Measurements from ENCODE around the gene EPB41. TPM values are rescaled to one million over a fixed set of nuclear protein-coding genes. Genes with fewer than 3 reads are reported as not detected.
A peak's percentile ranks its signal among the peaks of the same experiment; 100 is the strongest.
"Not testable (repeated sequence)": the region's sequence is repeated elsewhere in the genome, so short reads cannot be mapped to it uniquely, and the experiment has no call there.

Gene EPB41
- polyA plus RNA-seq, 3 donors from 2014 or later, result 39.7 to 88.9 (median 59.4) TPM

GRCh38 chr1:29077155-29077554, 162.8 kb downstream of the EPB41 start:
- no peak for DNase-seq
- H3K36me3 Mint-ChIP-seq, result peaks cover 0 to 14% (median 0%) of the 10 kb centered on the region in 3 donors
- H3K27ac Mint-ChIP-seq, result no peak overlapping the region
- peaks cover 0 to 3% (median 0%) of the 10 kb centered on the region in 3 donors for H3K27me3 Mint-ChIP-seq (ENCODE audit: low read depth in 3 of 3)
- peaks cover 0 to 3% (median 0%) of the 10 kb centered on the region in 6 donors for H3K9me3 Mint-ChIP-seq
- no peak overlapping the region for H3K4me3 Mint-ChIP-seq
- peaks cover 0 to 5% of the 10 kb centered on the region in 2 donors for H3K4me1 Mint-ChIP-seq

DNA sequence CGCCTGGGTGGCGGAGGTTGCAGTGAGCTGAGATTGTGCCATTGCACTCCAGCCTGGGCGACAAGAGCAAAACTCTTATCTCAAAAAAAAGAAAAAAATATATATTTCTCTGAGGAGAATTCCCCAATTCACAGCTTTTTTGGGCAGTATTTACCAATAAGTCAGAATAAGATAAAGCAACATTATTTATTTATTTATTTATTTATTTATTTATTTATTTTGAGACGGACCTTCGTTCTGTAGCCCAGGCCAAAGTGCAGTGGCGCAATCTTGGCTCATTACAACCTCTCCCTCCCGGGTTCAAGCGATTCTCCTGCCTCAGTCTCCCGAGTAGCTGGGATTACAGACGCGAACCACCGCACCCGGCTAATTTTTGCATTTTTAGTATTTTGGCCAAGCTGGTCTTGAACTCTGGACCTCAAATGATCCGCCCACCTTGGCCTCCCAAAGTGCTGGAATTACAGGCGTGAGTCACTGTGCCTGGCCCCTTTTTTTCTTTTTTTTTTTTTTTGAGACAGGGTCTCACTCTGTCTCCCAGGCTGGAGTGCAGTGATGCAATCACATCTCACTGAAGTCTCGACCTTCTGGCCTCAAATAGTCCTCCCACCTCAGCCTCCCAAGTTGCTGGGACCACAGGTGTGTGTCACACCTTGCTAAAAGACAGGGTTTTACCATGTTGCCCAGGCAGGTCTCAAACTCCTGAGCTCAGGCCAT, 165.7 kb downstream of the EPB41 start:
- not testable (repeated sequence) for DNase-seq; H3K9me3 Mint-ChIP-seq; H3K36me3 Mint-ChIP-seq; H3K27me3 Mint-ChIP-seq (ENCODE audit: low read depth in 3 of 3); H3K4me3 Mint-ChIP-seq; H3K27ac Mint-ChIP-seq
- H3K4me1 Mint-ChIP-seq, result peaks cover 0 to 12% of the 10 kb centered on the region in 2 donors

DNA sequence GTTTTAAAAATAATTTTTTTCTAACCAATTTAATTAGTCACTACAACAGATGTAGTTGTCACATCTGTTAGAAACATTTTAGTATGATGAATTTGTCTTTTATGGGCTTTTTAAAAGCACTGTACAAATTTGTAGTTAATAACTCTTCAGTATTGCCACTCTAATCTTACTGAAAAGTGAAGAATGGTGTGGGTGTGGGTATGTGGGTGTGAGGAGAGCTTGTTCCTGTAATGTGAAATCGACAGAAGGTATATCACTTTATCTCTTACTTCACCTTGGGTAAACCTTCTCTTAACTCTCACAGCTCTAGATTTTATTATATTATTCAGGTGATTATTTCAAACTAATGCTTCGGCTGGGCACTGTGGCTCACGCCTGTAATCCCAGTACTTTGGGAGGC, 166.8 kb downstream of the EPB41 start:
- Mint-ChIP-seq H3K9me3 (no peaks in the 10 kb centered on the region), H3K27ac (peak overlapping the region in 2 of 6 donors; percentile 53 to 62)

DNA sequence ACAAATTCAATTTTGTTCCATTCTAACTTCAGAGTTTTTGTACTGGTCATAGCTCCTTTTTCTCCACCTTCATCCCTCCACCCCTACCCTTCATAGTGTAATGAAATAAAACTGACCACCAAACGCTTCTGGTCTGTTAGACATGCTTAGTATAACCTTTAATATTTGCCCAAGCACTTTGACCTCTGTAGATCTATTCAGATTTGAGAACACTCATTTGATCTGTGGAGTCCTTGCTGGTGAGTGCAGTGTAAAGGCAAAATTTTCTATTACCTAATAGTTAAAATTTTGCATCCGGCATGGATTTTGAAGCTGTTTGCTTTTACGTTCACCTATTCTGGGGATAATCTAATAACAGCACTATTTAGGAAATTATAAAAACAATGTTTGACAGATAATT, 168.2 kb downstream of the EPB41 start:
- Mint-ChIP-seq H3K36me3 (no peaks in the 10 kb centered on the region), H3K4me1 (peaks cover 0 to 12% of the 10 kb centered on the region in 2 donors), H3K27ac (no peak overlapping the region), H3K9me3 (no peaks in the 10 kb centered on the region), H3K4me3 (no peak overlapping the region), H3K27me3 (ENCODE audit: low read depth in 3 of 3) (peaks cover 0 to 5% (median 0%) of the 10 kb centered on the region in 3 donors)
- DNase-seq, result no peak

More for the DNA sequence above, 166.8 kb downstream of the EPB41 start:
- H3K4me1 Mint-ChIP-seq, result peaks cover 0 to 12% of the 10 kb centered on the region in 2 donors
- no peak overlapping the region for H3K4me3 Mint-ChIP-seq
- DNase-seq, result no peak
- H3K27me3 Mint-ChIP-seq (ENCODE audit: low read depth in 3 of 3), result peaks cover 0 to 3% (median 0%) of the 10 kb centered on the region in 3 donors
- H3K36me3 Mint-ChIP-seq, result peaks cover 0 to 3% (median 0%) of the 10 kb centered on the region in 3 donors

- Mint-ChIP-seq H3K4me1 (peaks cover 0 to 12% of the 10 kb centered on the region in 2 donors), H3K36me3 (no peaks in the 10 kb centered on the region), H3K9me3 (no peaks in the 10 kb centered on the region), H3K27ac (peak overlapping the region in 3 of 6 donors; percentile 4 to 55 (median 8)), H3K4me3 (no peak overlapping the region), H3K27me3 (ENCODE audit: low read depth in 3 of 3) (peaks cover 0 to 5% (median 0%) of the 10 kb centered on the region in 3 donors)
- DNase-seq, result no peak
Measured at GRCh38 chr1:29083317-29084195, 169.2 kb downstream of the EPB41 start.

- H3K36me3 Mint-ChIP-seq, result no peaks in the 10 kb centered on the region
- peaks cover 0 to 12% of the 10 kb centered on the region in 2 donors for H3K4me1 Mint-ChIP-seq
- no peak overlapping the region for H3K4me3 Mint-ChIP-seq
- no peak for DNase-seq
- H3K27me3 Mint-ChIP-seq (ENCODE audit: low read depth in 3 of 3), result peaks cover 0 to 5% (median 0%) of the 10 kb centered on the region in 3 donors
- H3K9me3 Mint-ChIP-seq, result no peaks in the 10 kb centered on the region
- H3K27ac Mint-ChIP-seq, result peak overlapping the region in 4 of 6 donors; percentile 4 to 55 (median 20)
Measured at GRCh38 chr1:29084196-29084521, 169.8 kb downstream of the EPB41 start.

DNA sequence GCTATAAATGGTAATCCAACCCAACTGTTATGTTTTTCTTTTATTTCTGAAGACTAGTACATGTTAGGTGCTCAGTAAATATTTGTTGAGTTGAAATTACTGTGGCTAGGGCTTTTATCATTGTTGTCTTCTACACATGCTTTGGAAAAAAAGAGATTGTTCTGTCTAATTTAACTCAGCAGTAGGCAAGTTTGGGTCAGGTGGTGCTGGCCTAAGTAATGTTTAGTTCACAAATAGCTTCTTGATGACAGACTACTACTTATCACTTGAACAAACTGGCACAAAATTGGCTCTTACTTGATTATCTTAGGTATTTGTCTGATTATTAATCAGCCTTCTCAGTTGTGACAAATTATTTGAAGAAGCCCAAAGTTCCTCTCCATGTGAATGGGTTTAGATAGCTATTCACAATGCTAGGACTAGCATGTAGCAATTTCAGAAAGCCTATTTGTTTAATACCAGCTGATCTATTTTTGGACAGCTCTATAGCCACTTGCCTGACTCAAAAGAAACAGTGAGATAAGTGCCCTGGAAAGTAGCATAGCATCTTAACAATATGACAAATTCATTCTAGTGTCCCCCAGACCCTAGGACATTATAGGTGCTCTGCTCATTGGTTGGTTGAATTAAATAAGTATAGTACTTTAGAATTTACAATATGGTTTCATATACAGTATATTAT, 176.7 kb downstream of the EPB41 start:
- Mint-ChIP-seq H3K4me3 (no peak overlapping the region), H3K9me3 (peaks cover 0 to 3% (median 0%) of the 10 kb centered on the region in 6 donors), H3K27me3 (ENCODE audit: low read depth in 3 of 3) (peaks cover 0 to 12% (median 5%) of the 10 kb centered on the region in 3 donors), H3K36me3 (peaks cover 14 to 35% (median 19%) of the 10 kb centered on the region in 3 donors), H3K27ac (peak overlapping the region in 5 of 6 donors; percentile 4 to 29 (median 12)), H3K4me1 (peaks cover under 1 to 24% of the 10 kb centered on the region in 2 donors)
- no peak for DNase-seq

GRCh38 chr1:29092704-29093103, 178.3 kb downstream of the EPB41 start:
- not testable (repeated sequence) for H3K27me3 Mint-ChIP-seq (ENCODE audit: low read depth in 3 of 3); DNase-seq; H3K9me3 Mint-ChIP-seq; H3K27ac Mint-ChIP-seq; H3K4me3 Mint-ChIP-seq
- peaks cover 14 to 37% (median 19%) of the 10 kb centered on the region in 3 donors for H3K36me3 Mint-ChIP-seq
- H3K4me1 Mint-ChIP-seq, result peaks cover 3 to 24% of the 10 kb centered on the region in 2 donors

DNA sequence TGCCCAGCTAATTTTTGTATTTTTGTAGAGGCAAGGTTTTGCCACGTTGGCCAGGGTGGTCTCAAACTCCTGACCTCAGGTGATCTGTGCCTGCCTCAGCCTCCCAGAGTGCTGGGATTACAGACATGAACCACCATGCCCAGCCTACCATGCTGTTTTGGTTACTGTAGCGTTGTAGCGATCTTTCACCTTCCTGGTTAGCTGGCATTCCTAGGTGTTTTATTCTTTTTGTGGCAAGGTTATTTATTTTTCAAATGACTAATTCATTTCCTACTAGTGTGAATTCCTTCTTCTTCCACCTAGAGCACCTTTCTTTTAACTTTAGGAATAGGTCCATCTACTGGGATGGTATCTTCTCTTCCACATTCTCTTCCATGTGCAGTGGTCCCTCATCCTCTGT, 180.1 kb downstream of the EPB41 start:
- no peak overlapping the region for H3K4me3 Mint-ChIP-seq
- DNase-seq, result no peak
- peaks cover 15 to 45% (median 18%) of the 10 kb centered on the region in 3 donors for H3K36me3 Mint-ChIP-seq
- no peak overlapping the region for H3K27ac Mint-ChIP-seq
- H3K4me1 Mint-ChIP-seq, result peaks cover 3 to 21% of the 10 kb centered on the region in 2 donors
- H3K27me3 Mint-ChIP-seq (ENCODE audit: low read depth in 3 of 3), result peaks cover 2 to 7% (median 5%) of the 10 kb centered on the region in 3 donors
- peaks cover 0 to 3% (median 0%) of the 10 kb centered on the region in 6 donors for H3K9me3 Mint-ChIP-seq

DNA sequence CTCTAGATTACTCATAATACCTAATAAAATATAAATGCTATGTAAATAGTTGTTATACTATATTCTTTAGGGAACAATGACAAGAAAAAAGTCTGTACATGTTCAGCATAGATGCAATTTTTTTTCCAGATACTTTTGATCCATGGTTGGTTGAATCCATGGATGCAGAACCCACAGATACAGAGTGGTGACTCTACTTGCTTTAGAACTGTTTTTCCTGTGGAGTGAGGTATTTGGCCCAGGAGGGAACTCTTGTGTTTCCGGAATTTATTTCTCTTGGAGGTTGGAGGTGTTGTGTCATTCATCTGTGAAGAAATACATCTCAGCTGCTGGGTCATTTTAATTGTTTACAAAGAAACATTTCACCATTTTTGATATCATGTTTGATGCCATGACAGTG, 180.6 kb downstream of the EPB41 start:
- Mint-ChIP-seq H3K9me3 (peaks cover 0 to 3% (median 0%) of the 10 kb centered on the region in 6 donors), H3K27me3 (ENCODE audit: low read depth in 3 of 3) (peaks cover 2 to 5% (median 4%) of the 10 kb centered on the region in 3 donors), H3K36me3 (peaks cover 14 to 47% (median 19%) of the 10 kb centered on the region in 3 donors), H3K4me3 (no peak overlapping the region), H3K27ac (no peak overlapping the region), H3K4me1 (peaks cover 3 to 16% of the 10 kb centered on the region in 2 donors)
- DNase-seq, result no peak

DNA sequence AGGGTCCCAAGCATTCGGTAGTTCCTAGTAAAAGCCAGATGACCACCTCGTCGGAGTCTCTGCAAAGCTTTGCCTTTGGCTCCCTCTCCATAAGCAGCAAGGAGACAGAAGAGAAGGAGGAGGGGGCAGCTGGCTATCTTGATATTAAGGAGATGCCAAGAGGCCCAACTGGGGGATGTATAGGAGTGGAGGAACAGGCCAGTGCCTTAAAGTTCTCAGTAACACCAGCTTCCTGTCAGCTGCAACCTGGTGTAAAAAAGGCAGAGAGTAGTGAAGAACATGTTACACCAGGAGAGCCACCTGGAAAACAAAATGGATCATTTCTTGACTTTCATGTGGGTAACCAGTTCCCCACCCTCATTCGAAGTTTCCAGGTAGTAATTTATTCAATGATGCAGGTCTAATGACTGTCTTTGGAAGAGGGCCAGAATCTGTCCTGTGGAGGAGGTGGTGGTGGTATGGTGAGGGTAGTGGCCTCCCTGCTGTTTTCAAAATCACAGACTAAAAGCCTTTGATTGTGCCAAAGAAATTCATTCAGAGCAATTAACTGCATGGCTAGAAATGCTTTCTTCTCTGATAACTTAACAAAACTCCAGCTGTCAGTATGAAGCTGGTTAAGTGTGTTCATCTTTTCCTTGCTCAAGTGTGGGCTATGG, 182.0 kb downstream of the EPB41 start:
- DNase-seq, result no peak
- peaks cover 14 to 43% (median 20%) of the 10 kb centered on the region in 3 donors for H3K36me3 Mint-ChIP-seq
- H3K27me3 Mint-ChIP-seq (ENCODE audit: low read depth in 3 of 3), result peaks cover 2 to 6% (median 2%) of the 10 kb centered on the region in 3 donors
- H3K4me3 Mint-ChIP-seq, result no peak overlapping the region
- peak overlapping the region in 3 of 6 donors; percentile 15 to 49 (median 25) for H3K27ac Mint-ChIP-seq
- H3K4me1 Mint-ChIP-seq, result peaks cover 3 to 14% of the 10 kb centered on the region in 2 donors
- peaks cover 0 to 3% (median 0%) of the 10 kb centered on the region in 6 donors for H3K9me3 Mint-ChIP-seq

DNA sequence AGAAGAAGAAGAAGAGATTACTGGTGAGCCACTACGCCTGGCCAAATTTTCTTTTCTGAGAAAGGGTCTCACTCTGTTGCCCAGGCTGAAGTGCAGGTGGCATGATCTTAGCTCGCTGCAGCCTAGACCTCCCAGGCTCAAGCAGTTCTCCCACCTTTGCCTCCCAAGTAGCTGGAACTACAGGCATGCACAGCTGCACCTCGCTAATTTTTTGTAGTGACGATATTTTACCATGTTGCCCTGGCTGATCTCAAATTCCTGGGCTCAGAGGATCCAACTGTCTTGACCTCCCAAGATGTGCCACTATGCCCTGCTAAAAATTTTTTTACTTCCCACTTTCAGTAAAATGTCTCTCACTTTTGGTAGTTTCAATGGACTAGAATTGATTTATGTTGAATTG, 184.9 kb downstream of the EPB41 start:
- Mint-ChIP-seq H3K27ac (peak overlapping the region in 1 of 6 donors; percentile 39), H3K4me3 (no peak overlapping the region), H3K4me1 (peaks cover 3 to 8% of the 10 kb centered on the region in 2 donors), H3K36me3 (peaks cover 11 to 20% (median 12%) of the 10 kb centered on the region in 3 donors), H3K9me3 (no peaks in the 10 kb centered on the region), H3K27me3 (ENCODE audit: low read depth in 3 of 3) (peaks cover 2 to 7% (median 3%) of the 10 kb centered on the region in 3 donors)
- DNase-seq, result no peak

- peaks cover 11 to 13% (median 12%) of the 10 kb centered on the region in 3 donors for H3K36me3 Mint-ChIP-seq
- peaks cover 0 to 3% of the 10 kb centered on the region in 2 donors for H3K4me1 Mint-ChIP-seq
- H3K27ac Mint-ChIP-seq, result no peak overlapping the region
- no peaks in the 10 kb centered on the region for H3K9me3 Mint-ChIP-seq
- no peak for DNase-seq
- peaks cover 2 to 5% (median 3%) of the 10 kb centered on the region in 3 donors for H3K27me3 Mint-ChIP-seq (ENCODE audit: low read depth in 3 of 3)
- H3K4me3 Mint-ChIP-seq, result no peak overlapping the region
Measured at GRCh38 chr1:29100487-29100886, 186.1 kb downstream of the EPB41 start.
